Astrocyte (in vitro differentiated cells and primary cell): ENCODE data around the gene TSPAN14. TPM values are rescaled to one million over a fixed set of nuclear protein-coding genes. Genes with fewer than 3 reads are reported as not detected.

Experiments used
- DNase-seq: peaks from one replicate; pipeline ENCODE4 v3.0.0-alpha.2; 2010; ENCODE audit warnings: low read depth
- FAIRE-seq: peaks from 2 replicates; lab custom pipeline; 2011; peaks lifted over from hg19 to GRCh38; lab: Jason Lieb, UNC
- H2AFZ ChIP-seq: 2 replicates; pipeline ENCODE4 v1.6.0; 2012; ENCODE audit warnings: low read depth, low read length, inconsistent platforms
- H3K27ac ChIP-seq: 2 replicates; pipeline ENCODE4 v1.5.1; 2011; ENCODE audit warnings: low read depth, low read length, inconsistent platforms
- H3K27me3 ChIP-seq: 2 replicates; pipeline ENCODE4 v1.6.0; 2011; ENCODE audit warnings: low read length, inconsistent platforms; ENCODE audit not compliant: insufficient read depth
- H3K36me3 ChIP-seq: 2 replicates; pipeline ENCODE4 v1.5.1; 2011; ENCODE audit warnings: low read length, inconsistent platforms; ENCODE audit not compliant: insufficient read depth
- H3K4me1 ChIP-seq: 2 replicates; pipeline ENCODE4 v1.5.1; 2011; ENCODE audit warnings: low read length, inconsistent platforms; ENCODE audit not compliant: insufficient read depth
- H3K4me2 ChIP-seq: 2 replicates; pipeline ENCODE4 v1.6.0; 2012; ENCODE audit warnings: low read length, inconsistent platforms
- H3K4me3 ChIP-seq: 2 replicates; pipeline ENCODE4 v1.5.1; 2011; ENCODE audit warnings: low read depth, mild to moderate bottlenecking, low read length, inconsistent platforms; ENCODE audit not compliant: insufficient read depth
- H3K79me2 ChIP-seq: 2 replicates; pipeline ENCODE4 v1.6.0; 2012; ENCODE audit warnings: mild to moderate bottlenecking, low read length, inconsistent platforms; ENCODE audit not compliant: insufficient read depth
- H3K9ac ChIP-seq: 2 replicates; pipeline ENCODE4 v1.6.0; 2012; ENCODE audit warnings: mild to moderate bottlenecking, low read length, inconsistent platforms
- H3K9me3 ChIP-seq: 2 replicates; pipeline ENCODE4 v1.5.1; 2012; ENCODE audit warnings: low read depth, mild to moderate bottlenecking, low read length, inconsistent platforms; ENCODE audit not compliant: insufficient read depth
- H4K20me1 ChIP-seq: 2 replicates; pipeline ENCODE4 v1.6.0; 2012; ENCODE audit warnings: low read length, inconsistent platforms; ENCODE audit not compliant: insufficient read depth
- H3K27ac Mint-ChIP-seq: one replicate; pipeline ENCODE4 v1.8.0; 2021; ENCODE audit warnings: mild to moderate bottlenecking, mixed read lengths; ENCODE audit not compliant: unreplicated experiment
- H3K27me3 Mint-ChIP-seq: one replicate; pipeline ENCODE4 v1.8.0; 2021; ENCODE audit warnings: low read depth, mixed read lengths; ENCODE audit not compliant: unreplicated experiment
- H3K36me3 Mint-ChIP-seq: one replicate; pipeline ENCODE4 v1.8.0; 2021; ENCODE audit warnings: low read depth, mixed read lengths; ENCODE audit not compliant: unreplicated experiment
- H3K4me1 Mint-ChIP-seq: one replicate; pipeline ENCODE4 v1.8.0; 2021; ENCODE audit warnings: low read depth, mixed read lengths; ENCODE audit not compliant: unreplicated experiment
- H3K4me3 Mint-ChIP-seq: one replicate; pipeline ENCODE4 v1.8.0; 2021; ENCODE audit warnings: mild to moderate bottlenecking, moderate library complexity, mixed read lengths; ENCODE audit not compliant: unreplicated experiment
- H3K9me3 Mint-ChIP-seq: one replicate; pipeline ENCODE4 v1.8.0; 2021; ENCODE audit warnings: mild to moderate bottlenecking, mixed read lengths; ENCODE audit not compliant: unreplicated experiment
- CTCF ChIP-seq: IDR thresholded peaks from 2 replicates; pipeline ENCODE4 v1.5.1; 2011; ENCODE audit warnings: low read depth, mild to moderate bottlenecking, inconsistent platforms, low read length, moderate library complexity; ENCODE audit not compliant: insufficient read depth
- EZH2 ChIP-seq: IDR thresholded peaks from 2 replicates; pipeline ENCODE4 v1.6.1; 2012; ENCODE audit warnings: mild to moderate bottlenecking, low read length, inconsistent platforms; ENCODE audit not compliant: insufficient read depth
- total RNA-seq: library from RNA; stranded (reverse); gene quantifications from 2 replicates; pipeline ENCODE4 v1.2.1, GENCODE V29; 2021

Gene TSPAN14
- total RNA-seq, 1 donor from 2014 or later: 140 TPM

- Histone ChIP-seq H3K4me3 (no peak overlapping the region), H3K4me1 (peaks cover 20% of the 10 kb centered on the region), H2AFZ (no peak overlapping the region), H3K9ac (peak overlapping the region; percentile 6), H3K9me3 (no peaks in the 10 kb centered on the region), H3K27me3 (no peaks in the 10 kb centered on the region), H3K36me3 (peaks cover 22% of the 10 kb centered on the region), H3K27ac (peak overlapping the region; percentile 47), H3K4me2 (peak overlapping the region; percentile 34), H4K20me1 (peaks cover 67% of the 10 kb centered on the region), H3K79me2 (peaks cover 96% of the 10 kb centered on the region)
- Mint-ChIP-seq H3K4me3 (no peak overlapping the region), H3K4me1 (peaks cover 38% of the 10 kb centered on the region), H3K36me3 (peaks cover 28% of the 10 kb centered on the region), H3K27ac (no peak overlapping the region), H3K9me3 (peaks cover 2% of the 10 kb centered on the region), H3K27me3 (no peaks in the 10 kb centered on the region)
- peak; percentile 28 for DNase-seq
- no peak for TF ChIP-seq EZH2
- TF ChIP-seq CTCF: no peak
- FAIRE-seq: no peak
These were observed 38.9 kb downstream of the TSPAN14 start for GRCh38 chr10:80492848-80493521.

GRCh38 chr10:80493522-80494051 is 39.5 kb downstream of the TSPAN14 start:
- Histone ChIP-seq H4K20me1 (peaks cover 65% of the 10 kb centered on the region), H3K4me1 (peaks cover 26% of the 10 kb centered on the region), H3K79me2 (peaks cover 96% of the 10 kb centered on the region), H3K9ac (peak overlapping the region; percentile 6), H3K9me3 (no peaks in the 10 kb centered on the region), H3K4me3 (no peak overlapping the region), H3K27me3 (no peaks in the 10 kb centered on the region), H3K36me3 (peaks cover 22% of the 10 kb centered on the region), H2AFZ (no peak overlapping the region), H3K4me2 (peak overlapping the region; percentile 34), H3K27ac (peak overlapping the region; percentile 47)
- TF ChIP-seq EZH2: no peak
- TF ChIP-seq CTCF: no peak
- Mint-ChIP-seq H3K4me3 (no peak overlapping the region), H3K4me1 (peaks cover 38% of the 10 kb centered on the region), H3K36me3 (peaks cover 28% of the 10 kb centered on the region), H3K27ac (peak overlapping the region; percentile 59), H3K27me3 (no peaks in the 10 kb centered on the region), H3K9me3 (peaks cover 2% of the 10 kb centered on the region)
- no peak for FAIRE-seq
- peak; percentile 50 for DNase-seq
